ENCODE data around the gene ARX.

Gene ARX

DNA sequence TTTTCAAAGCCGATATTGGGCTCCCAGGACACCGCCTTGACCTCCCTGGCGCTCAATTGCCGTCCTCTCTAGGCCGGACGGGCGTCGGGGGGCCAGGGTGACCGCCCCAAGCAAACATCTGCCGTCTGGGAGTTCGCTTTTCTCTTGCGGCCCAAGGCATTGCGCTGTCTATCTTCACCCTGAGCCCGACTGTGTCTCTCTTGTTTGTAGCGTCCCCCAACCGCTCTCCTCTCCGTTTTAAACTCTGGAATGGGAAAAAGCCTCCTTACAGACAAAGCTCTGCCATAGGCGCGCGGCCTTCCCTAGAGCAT lies 551 bp upstream of the ARX start:
- no peak for DNase-seq

DNA sequence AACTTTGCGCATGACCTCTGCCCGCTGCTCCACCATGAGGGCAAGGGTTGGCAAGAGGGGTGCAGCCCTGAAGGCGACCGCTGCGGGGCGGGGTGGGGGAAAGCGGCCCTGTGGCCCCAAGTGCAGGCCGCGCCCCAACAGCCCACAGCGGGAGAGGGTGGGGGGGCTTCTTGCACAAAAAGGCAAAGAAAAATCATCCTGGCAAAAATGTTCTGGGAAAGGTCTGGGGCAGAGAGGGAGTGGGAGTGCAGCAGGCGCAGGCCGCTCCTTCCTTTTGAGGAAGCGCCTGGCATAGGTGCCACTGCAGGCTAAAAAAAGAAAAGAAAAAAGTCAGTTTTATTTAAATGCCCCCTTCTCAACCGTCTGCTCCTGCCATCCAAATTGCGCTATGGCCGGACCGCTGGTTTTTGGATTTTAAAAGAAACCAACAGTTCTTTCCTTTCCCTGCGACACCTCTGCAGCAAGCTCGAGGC lies 1.4 kb downstream of the ARX start:
- DNase-seq: no peak

DNA sequence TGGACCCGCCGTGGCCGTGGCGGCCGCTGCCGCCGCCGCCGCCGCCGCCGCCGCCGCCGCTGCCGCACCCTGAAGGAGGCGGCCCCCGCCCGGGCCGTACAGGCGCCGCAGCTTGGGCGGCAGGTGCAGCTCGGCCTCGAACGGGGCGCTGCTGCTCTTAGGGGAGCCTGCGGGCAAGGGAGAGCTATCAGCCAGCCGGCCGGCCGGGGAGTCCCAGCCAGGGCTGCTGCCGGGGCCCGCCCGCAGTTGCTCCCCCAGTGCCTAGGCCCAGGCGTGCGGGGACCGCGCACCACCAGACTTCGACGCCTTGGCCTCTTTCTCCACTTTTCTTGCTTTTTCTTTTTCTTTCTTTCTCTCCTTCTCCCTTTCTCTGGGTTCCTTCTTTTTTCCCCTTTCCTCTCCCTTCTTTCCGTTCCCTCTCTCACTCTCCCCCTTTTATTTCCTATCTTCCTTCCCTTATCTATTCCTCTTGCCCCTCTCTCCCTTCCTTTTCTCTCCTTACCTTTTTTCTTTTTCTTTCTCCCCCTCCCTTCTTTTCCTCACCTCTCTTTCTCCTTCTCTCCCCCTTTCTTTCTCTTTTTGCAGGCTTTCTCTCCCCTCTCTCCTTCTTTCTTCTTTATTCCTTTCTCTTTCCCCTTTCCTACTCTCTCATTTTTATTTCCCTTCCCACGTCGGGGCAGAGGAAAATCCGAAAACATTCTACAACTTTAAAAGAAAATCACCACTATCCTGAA lies 2.0 kb downstream of the ARX start:
- no peak for DNase-seq

DNA sequence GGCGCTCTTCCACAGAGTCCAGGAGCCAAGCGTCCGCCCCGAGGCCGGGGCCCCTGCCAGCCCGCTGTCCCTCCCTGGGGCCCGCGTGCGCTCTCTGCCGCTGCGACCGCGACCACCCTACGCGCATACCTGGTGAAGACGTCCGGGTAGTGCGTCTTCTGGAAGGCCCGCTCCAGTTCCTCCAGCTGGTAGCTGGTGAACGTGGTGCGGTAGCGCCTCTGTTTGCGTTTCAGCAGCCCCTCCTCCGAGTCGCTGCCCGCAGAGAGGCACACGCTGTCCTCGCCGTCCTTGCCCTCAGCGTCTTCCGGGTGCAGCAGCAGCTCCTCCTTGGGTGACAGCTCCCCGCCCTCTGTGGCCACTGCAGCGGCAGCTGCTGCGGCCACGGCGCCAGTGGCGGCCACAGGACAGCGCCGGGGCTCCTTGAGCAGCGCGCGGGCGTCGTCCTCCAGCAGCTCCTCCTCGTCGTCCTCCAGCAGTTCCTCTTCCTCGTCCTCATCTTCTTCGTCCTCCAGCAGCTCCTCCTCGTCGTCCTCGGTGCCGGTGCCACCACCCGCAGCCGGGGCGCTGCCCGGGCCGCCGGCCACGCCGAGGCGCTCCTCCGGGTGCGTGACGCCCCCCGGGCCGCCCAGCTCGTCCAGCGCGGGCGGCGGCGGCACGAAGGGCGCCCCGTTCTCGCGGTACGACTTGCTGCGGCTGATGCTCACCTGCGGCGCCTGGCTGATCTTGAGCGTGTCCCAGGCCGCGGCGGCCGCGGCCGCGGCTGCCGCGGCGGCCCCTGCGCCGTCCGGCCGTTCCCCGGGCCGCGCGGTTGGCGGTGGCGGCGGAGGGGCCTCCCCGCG lies 2.8 kb downstream of the ARX start:
- DNase-seq: no peak

DNA sequence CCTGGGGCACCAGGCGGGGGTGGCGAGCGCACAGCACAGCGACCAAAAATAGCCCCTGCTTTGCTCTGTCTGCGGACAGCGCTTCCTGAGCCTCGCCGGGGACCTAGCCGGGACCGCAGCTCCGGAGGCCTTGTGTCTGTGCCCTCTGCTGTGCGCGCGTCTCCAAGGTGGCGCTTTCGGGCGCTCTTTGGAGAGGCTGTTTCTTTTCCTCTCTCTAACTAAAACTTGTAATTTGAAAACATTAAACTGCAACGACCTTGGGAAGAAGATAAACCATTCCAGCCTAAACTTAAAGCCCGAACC lies 3.4 kb downstream of the ARX start:
- no peak for DNase-seq

DNA sequence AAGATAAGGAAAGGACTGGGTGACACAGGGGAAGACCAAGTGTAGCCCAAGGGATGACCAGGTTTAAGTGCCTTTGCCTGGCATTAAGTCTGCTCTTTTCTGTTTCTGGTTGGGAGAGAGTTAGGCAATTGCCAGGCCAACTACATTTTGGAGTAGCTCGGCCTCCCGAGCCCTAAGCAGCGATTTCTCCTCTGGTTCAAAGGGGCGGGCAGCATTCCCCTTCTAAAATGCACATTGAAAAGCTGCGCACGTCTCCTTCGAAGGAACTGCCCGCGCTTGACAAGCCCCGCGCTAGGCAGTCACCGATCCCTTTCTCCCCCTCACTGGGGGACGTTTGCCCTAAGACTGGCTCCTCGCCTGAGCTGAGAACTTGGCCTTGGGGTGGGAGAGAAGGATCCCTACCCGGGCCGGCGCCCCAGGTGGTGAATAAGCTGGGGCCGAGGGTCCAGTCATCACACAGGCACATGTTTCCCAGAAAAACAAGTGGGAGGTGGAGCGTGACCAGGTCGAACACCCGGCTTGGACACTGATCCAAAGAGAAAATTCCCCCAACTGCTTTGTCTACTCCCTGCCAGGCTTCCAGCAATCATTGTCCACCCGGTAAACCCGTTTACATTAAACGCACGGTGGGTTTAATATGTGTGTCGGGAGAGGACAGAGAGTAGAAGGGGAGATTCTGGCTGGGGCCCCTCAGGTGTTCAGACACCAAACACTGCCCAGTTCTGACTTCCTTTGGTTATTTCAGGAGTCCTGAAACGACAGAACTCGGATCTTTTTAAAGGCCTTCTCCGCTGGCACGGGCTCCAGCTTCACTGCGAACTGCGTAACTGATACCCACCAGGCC lies 4.0 kb downstream of the ARX start:
- DNase-seq: no peak

DNA sequence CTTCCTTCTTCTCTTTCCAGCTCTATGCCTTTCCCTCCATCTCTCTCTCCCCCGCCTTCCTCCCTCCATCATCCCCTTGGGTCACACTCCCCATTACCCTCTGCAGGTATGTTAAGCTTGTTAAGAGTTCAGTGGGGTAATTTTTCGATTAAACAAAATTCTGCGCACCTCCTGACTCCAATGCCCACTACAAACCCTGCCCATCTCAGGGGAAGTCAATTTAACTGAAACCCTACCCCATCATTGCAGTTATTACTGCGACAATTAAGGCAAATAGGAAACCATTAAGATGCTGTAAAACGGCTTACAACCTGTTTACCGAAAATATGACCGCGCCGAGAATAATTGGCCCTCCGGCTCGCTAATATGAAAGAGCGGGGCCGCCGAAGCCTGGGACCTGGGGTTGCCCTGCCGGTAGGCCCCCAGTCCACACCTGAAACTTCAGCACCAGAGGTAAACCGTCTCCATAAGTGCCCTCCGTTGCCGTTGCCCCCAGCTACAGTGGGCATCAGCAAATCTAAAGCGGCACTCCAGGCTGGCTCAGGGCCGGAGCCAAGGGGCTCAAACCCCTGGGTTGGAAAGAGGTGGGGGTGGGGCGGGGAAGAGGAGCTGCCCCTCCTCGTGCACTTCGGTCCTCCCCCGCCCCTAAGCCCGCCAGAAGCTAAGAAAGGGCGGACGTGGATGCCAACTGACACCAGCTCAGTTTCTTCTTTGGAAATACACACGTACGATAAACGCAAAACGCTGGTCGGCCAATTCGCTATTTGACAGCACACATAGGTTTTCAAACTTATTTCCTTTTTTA lies 4.8 kb downstream of the ARX start:
- no peak for DNase-seq

DNA sequence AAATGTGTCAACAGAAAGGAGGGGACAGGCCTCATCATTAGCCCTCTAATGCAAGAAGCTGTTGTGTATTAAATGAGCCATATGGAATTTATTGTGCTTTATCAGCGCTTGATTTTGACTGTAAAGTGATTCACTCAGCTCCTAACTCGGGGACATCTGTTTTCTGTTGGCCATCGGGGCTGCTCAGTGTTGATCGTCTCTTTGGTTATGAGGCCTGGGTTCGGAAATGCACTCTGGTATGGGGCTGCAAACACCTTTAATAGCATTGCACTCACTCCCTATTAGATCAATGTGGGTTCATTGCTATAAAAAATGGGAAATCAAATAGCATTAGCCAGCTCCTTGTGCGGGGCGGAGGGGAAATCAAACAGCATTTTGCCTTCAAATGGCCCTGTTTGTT lies 6.4 kb downstream of the ARX start:
- DNase-seq: no peak

DNA sequence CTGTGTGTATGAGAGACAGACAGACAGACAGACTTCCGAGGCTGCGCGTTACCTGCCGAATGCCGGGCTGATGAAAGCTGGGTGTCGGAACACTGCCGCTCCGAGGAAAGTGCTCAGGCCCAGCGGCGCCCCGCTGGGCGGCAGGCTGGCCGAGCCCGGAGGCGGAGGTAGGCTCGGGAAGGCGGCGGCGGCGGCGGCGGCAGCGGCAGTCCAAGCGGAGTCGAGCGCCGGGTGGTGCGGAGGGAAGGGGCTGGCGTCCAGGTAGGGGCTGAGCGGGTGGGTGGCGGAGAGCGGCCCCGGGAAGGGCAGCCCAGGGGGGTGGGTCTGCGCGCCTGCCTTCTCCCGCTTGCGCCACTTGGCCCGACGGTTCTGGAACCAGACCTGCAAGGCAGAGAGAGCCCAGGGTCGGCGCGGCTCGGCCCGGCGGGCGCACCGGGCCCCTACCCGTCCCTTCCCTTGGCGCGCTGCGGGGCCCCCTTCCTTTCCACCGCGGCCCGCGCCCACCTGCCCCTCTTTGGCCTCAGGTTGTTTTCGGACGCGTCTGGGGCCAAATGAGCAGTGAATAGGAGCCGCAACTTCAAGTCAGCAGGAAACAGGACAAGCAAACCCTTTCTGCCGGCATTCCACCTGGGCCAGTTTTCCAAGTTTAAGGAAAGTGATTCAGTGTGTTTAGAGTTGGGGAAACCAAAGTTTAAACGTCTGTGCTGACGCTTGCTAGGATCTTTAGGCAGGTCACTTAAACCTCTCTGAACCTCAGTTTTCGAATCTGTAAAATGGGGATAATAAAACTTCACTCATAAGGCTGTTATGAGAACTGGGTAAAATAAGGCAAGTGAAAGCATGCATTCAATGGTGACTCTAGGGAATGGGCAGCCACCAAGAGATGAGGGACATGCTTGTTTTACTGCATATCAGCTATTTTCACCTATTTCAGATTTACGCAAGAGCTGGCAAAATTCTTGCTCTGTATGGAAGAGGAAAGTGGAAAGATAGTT lies 8.4 kb downstream of the ARX start:
- DNase-seq: no peak

DNA sequence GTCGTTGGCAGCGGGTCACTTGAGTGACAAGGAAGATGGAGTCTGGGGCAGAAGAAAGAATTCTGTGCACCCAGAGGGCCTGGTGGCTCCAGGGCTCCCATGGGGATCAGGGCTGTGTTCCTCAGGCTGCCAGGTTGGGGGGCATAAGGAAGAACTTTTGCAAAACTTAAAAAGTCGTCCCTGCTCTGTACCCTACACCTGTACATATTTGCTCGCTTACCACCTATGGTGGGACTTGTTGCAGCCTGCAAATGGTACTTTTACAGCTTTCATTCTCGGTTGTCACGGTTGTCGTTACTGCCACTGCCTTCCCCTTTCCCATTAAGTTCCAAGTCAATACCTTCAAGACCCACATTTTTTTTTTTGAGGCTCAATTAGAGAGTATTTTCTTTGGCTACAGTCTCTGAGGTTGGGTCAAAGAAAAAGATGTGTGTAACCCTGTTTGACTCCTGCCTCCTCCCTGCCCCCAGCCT lies 9.1 kb downstream of the ARX start:
- DNase-seq: no peak

DNA sequence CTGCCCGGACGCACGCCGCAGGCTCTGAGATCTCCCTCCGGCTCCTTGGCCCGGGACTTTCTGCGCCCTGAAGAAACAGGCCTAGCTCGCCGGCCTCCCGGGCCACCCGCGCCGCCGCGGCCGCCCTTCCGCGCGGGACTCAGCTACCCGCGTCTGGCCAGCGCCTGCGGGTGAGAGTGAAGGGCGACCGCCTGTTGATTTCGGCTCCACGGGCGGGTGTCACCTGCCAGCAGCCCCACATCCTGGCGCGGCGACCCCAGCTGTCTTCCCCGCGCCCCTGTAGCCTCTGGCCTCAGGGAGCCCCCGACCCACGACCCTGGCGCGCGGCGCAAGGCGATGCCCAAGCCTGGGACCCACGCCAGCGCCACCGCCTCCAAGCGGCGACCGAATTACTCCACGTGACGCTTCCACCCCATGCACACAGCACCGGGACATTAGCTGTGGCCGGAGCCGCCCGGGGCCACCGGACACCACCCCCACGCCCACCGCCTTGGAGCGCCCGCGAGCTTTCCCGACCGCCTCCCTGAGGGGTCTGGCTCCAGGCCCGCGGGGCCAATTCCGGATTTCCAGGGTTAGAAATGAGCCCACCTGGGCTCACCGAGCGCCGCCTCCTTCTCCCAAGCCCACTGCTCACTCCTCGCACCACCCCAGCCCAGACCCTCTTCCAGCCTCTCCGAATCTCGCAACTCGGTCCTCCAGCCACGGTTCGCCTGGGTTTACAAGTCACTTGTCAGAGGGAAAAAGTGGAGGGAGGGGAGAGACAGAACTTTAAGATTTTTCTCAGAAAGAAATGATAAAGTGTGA lies 10.2 kb downstream of the ARX start:
- no peak for DNase-seq

DNA sequence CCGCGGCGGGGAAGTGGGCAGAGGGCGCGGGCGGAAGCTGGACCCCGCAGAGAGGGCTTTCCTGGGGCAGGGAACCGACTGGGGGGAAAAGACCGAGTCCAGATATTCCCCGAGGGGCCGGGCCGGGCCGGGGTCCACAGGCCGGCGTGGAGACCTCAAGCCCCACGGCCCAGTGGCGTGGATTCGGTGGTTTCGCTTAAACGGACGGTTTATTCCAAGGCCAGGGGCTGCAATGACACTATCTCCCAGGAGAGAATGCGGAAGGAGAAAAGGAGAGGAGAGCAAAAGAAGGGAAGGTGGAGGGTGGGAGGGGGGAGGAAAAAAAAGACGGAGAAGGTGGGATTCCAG lies 10.8 kb downstream of the ARX start:
- DNase-seq: no peak

DNA sequence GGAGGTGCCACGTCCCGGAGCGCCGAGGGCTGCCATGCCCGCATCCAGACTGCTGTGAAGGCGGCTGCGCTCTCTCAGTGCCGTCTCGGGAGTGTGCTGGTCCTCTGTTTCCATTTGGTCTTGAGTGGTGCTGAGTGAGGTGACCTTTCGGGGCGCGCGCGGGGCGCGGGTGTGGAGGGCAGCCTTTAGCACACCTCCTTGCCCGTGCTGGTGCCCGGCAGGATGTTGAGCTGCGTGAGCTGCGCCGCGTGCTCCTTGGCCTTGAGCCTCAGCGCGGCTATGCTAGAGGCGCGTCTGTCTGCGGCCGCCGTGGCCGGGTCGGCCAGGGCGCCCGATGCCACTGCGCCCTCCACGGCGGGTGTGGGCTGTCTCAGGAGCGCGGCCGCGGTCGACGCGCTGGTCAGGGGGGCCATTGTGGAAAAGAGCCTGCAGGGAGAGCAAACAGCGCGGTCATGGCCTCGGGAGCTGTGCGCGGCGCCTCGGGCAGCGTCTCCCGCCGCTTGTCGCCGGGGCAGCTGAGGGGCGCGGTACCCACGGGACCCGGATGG lies 11.2 kb downstream of the ARX start:
- DNase-seq: no peak

DNA sequence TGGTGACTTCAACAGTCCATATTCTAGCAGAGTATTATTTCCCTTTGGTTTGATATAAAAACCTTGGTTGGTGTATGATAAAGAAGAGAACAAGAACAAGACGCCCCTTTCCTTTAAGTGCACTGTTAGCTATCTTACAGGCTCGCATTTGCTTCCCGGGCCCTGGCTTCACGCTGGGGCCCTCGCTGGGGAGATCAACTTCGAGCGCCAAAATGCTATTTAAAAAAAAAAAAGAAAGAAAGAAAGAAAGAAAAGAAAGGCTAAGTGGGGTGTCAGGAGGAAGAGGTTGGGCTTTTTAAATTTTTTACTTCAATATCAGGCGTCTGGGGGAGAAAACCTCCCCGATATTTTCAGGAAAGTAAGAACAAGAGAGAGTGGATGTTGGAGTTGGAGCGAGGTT lies 11.7 kb downstream of the ARX start:
- DNase-seq: no peak

DNA sequence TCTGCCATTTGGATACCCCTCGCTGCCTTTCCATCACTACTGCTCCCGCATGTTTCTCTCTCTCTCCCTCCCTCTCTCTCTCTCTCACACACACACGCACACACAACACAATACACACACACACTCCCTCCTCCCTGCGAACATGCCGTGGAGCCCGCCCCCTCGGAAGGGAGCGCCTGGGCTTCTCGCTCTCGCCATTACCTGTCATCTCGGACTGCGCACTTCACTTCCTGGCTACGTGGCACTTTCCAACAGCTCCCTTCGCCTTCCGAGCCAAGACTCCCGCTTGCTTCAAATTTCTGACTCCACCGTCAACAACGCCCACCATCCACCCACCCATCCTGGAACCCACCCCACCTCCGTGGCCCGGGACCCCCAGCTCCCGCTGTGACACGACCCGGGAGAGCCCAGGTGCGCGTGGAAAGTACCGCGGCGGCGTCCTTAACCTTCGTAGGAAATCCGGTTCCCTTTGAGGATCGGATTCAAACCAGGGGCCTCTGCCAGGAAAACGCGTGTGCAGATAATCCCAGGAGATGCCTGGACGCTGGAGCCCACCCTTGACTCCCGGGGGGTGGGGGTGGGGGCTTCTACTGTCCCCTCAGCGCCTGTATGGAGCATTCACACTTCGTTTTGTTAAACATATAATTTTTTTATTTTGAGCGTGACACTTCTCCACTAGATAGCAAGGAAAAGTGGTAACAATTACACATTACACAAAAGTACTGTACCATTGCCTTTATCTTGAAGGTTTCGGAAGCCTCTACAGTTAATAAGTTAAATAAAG lies 12.5 kb downstream of the ARX start:
- no peak for DNase-seq

DNA sequence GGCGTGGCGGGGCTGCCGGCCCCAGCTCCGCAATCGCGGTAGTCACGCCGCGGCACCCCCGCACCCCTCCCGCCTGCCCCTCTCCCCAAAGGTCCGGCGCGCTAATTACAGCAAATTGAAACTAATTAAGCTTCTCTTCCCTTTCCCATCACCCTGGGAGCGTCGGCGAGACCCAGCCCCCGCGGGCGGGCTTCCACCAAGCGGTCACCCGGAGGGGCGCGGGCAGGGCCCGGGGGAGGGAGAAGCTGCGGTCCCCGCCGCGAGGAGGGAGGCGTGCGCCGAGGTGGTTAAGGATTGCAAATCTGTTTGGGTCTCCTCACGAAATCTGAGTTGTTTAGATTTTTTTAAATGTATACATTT lies 13.1 kb downstream of the ARX start:
- no peak for DNase-seq

DNA sequence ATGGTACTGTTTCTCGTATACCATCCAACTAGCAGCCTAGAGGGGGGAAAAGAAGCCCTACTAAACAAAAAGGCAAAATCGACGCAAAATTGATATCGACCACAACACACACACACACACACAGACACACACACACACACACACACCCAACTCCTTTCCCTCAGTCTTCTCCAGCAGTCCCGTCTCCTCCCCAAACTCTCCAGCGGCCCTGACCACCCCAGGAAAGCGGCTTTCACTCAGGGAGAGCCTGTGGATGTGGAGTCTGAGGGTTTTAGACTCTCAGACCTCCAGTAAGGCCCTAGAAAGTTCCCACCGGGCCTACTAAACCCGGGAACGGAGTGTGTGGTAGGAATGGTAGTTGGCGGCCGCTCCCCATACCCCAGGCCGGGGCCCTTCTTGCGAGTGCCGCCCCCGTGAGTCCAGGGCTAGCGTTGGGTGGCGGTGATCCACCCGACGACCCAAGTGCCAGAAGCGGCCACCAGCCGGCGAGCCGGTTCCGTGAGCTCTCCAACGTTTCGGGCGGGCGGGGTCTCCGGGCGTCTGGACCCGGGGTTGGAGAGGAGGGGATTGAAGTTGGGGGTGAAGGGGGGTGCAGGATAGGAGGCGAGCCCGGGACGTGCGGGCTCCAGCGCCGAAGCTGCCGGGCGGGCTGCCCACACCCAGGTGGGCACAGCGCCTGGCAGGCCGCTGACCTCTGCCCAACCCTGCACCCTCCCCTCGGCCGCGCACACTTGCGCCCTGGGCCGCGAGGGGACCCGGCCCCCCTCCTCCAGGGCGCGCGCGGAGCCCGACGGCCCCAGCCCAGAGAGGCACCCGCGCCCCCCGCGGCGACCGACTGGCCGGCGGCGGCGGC lies 13.7 kb downstream of the ARX start:
- DNase-seq: no peak

DNA sequence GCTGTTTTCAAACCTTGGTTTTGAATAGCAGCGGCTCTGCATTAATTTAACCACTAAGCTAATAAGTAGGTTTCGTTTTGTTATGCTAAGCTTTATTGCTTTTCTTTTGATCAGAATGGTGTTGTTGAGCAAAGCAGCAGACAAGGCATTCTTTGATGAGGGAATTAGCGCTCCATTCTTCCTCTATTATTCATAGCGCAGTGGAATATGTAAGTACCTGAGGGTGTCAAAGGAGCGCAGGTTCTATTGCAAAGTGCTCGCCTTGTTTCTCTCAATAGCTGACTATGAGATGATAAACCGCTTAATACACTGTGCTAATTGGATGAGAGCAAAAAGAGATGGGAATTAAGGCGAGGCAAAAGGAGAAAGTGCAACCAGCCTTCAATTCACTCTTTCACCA lies 16.3 kb downstream of the ARX start:
- DNase-seq: no peak
